GM23338 (cell line): ENCODE data around the gene PTCD2.

ENCODE experiments used
- ZNF114 ChIP-seq: fragments of 250-450 bp; sonication (Bioruptor Pico); IDR thresholded peaks from 2 replicates; pipeline ENCODE4 v1.5.0; 2020; ENCODE audit warnings: mild to moderate bottlenecking, moderate library complexity
- TF ChIP-seq, protein P1 (sequence below), 2 experiments: fragments of 200-600 bp in 1 of 2; sonication (generic) in 1 of 2; conservative IDR thresholded peaks; 2 replicates each; pipeline versions ENCODE4 v1.5.1 to v1.6.1; 2016 to 2017; ENCODE audit warnings: antibody characterized with exemption in 2 of 2, low read depth in 2 of 2, mild to moderate bottlenecking in 2 of 2, moderate library complexity in 1 of 2

DNA sequence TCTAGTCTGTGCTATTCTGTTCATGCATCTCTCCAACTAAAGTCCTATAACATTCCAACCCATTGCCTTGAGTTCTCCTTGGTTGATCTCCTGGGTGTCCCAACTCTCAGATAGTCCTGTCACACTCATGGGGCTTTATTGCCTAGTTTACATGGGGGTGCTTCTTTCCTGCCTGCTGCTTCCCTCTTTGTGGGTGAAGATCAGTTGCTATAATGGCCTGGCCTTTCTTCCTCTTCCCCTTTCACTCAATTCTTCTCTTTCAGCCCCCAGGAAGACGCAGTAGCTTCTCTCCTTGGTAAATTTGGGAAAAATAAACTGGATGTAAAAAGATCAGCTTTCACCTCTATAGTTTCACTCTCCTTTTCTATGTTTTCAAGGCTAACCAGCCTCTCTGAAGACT lies 66.5 kb downstream of the PTCD2 start:
- TF ChIP-seq, protein P1, sequence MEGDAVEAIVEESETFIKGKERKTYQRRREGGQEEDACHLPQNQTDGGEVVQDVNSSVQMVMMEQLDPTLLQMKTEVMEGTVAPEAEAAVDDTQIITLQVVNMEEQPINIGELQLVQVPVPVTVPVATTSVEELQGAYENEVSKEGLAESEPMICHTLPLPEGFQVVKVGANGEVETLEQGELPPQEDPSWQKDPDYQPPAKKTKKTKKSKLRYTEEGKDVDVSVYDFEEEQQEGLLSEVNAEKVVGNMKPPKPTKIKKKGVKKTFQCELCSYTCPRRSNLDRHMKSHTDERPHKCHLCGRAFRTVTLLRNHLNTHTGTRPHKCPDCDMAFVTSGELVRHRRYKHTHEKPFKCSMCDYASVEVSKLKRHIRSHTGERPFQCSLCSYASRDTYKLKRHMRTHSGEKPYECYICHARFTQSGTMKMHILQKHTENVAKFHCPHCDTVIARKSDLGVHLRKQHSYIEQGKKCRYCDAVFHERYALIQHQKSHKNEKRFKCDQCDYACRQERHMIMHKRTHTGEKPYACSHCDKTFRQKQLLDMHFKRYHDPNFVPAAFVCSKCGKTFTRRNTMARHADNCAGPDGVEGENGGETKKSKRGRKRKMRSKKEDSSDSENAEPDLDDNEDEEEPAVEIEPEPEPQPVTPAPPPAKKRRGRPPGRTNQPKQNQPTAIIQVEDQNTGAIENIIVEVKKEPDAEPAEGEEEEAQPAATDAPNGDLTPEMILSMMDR (conservative IDR thresholded peaks at IDR 0.05; ENCODE audit: low read depth in 2 of 2): no peak
- TF ChIP-seq ZNF114: no peak
